Stimulated activated CD4-positive, alpha-beta T cell treated with anti-CD3 and anti-CD28 coated beads, Interleukin-1b, Interleukin-23, amount 100 ng/mL, for 48 hours (primary cell): ENCODE measurements around the gene CHMP1B.

ENCODE experiments used
- DNase-seq: peaks from one replicate; pipeline ENCODE4 v3.0.0-alpha.2; 2020

Gene CHMP1B, protein sequence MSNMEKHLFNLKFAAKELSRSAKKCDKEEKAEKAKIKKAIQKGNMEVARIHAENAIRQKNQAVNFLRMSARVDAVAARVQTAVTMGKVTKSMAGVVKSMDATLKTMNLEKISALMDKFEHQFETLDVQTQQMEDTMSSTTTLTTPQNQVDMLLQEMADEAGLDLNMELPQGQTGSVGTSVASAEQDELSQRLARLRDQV

GRCh38 chr18:11851146-11851805, at the start of gene CHMP1B:
Gene CHMP1B (plus strand): TSS chr18:11851413. CDS start chr18:11851512, 99 bp downstream.
- DNase-seq: peak; percentile 97

DNA sequence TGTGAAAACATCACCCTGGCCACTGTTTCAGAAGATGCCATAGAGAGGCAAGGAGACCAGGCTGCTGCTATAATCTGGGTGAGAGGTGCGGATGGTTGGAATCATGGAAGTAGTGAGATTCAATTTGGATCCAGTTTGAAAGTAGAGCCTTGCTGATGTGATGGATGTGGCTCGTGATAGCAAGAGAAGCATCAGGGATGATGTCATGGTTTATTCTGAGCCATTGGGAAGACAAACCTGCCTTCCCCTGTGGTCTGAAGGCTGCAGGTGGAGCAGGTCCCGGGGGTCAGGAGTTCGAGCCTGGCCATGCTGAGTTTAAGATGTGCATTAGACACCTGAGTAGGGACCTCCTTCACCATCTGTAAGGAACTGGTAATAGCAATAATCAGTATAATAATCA, 49.6 kb upstream of the CHMP1B start:
- no peak for DNase-seq

GRCh38 chr18:11802158-11802557, 49.1 kb upstream of the CHMP1B start:
- DNase-seq: no peak

GRCh38 chr18:11802586-11802985, 48.6 kb upstream of the CHMP1B start:
- DNase-seq: no peak

DNA sequence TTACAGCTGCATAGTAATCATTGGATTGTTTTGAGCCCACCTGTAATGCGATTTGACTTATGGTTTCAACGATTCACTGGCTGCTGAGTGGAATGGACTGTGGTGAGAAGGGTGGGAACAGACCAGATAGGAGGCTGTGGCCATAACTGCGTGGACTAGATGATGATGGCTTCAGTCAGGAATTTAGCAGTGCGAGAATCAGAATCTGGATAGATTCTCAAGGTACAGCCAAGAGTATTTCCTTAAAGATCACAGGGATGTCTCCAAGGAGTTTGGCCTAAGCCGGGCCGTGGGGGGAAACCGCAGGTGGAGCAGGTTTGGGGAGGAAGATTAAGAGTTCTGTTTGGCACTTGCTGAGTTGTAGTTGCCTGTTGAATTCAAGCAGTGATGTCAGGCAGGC, 44.0 kb upstream of the CHMP1B start:
- no peak for DNase-seq

GRCh38 chr18:11808001-11808855, 43.0 kb upstream of the CHMP1B start:
- no peak for DNase-seq

- DNase-seq: no peak
Measured at GRCh38 chr18:11809895-11810294, 41.3 kb upstream of the CHMP1B start.

GRCh38 chr18:11810379-11810778, 40.8 kb upstream of the CHMP1B start:
- DNase-seq: no peak

DNA sequence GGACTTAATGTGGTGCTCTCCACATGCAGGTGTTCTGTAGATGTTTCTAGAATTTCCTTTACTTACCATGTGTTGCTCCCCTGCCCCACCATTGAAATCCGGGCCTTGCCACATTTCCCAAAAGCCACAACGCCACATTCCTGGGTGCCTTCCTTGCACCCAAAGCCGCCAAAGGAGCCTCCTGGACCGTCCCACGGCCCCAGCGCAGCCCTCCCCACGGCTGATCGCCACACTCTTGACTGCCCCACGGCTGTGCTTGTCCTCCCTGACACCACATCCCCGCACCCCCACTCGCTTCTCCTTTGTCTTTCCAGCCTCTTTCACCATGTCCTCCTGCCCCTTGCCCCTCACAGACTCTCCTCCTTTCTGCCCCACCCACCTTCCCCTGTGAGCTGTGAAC, 40.2 kb upstream of the CHMP1B start:
- no peak for DNase-seq

DNA sequence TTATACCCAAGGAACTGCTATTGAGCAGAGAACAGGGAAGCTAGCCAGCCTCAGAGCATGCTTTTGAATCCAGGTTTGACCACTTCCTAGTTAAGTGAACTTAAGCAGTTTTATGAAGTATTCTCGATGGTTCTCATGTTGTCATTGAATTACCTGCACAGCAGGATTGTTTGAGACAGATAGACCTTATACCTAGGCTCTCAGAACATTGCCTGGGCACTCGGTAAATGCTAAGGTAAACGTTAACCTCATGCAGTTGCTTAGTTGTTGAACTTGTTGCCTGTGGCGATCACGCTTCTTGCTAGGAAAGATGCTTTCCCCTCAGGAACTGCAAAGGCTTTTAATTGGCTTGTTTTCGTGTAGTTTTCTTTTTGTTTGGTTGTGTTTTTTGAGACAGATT, 34.0 kb upstream of the CHMP1B start:
- no peak for DNase-seq

DNA sequence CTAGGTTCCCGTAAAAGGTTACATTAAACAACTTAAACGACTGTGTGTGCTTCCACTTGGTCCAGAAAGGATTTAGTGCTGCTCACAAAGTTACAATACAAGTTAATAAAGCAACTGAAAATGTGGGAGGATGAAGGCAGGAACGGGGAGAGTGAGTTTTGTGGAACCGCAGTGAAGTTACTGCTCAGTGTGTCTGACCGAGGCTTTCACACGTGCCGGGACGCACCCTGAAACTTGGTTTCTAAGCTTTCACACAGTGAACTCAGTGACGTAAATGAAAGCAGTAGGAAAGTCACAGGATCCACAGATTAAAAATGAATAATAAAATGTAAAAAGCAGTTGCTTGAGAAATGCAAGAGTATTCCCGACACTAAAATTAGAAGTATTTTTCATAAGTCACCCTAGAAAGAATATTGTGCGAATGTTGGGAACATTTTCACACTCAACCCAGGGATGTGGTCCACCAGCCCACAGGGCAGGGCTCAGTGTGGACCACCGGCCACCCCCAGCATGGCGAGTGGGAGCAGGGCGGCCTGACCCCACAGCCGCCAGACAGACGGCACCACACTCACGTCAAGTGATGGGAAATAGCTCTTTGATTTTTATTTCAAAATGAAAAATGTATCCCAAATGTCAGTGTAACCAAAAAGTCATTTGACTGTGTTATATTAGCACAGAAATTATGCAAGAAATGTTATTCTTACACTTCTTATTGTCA, 32.6 kb upstream of the CHMP1B start:
- DNase-seq: no peak

DNA sequence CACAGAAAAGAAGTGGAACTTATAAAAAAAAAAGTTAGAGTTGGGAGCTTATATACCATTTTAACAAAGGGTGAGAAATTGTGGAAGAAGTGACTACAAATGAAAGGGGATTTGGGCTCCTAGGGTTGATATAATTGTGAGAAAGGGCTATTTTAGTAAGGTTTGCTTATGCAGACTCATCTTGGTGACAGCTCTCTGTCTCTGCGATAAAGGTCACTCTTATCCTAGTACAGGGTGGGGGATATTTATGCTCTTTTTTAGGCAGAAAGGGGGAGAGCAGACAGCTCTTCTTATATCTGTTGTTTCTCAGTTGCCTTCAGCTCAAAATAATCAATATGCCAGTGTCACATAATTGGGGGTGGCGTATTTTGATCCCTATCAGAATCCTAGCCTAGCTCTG, 31.3 kb upstream of the CHMP1B start:
- no peak for DNase-seq

DNA sequence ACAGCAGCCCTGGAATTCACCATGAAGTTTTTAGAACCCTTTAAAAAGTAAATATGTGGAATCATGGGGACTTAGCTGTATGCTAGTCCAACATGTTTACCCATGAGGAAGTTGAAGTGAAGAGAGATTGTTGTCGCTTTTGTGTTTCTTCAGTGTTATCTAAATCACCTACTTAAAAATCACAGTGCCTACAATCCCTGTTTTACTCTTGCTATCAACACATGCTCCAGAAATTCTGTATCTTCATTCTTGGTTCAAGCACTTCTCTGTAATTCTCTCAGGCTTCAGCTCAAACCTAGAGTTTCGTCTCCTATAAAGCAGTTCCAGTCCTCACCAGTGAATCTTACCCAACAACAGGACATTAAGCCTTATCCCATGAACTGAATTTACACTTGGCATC, 30.5 kb upstream of the CHMP1B start:
- no peak for DNase-seq

GRCh38 chr18:11821208-11821607, 30.0 kb upstream of the CHMP1B start:
- no peak for DNase-seq

- DNase-seq: no peak
Measured at GRCh38 chr18:11821643-11822237, 29.5 kb upstream of the CHMP1B start.

- DNase-seq: no peak
Measured at GRCh38 chr18:11823545-11823944, 27.7 kb upstream of the CHMP1B start.

DNA sequence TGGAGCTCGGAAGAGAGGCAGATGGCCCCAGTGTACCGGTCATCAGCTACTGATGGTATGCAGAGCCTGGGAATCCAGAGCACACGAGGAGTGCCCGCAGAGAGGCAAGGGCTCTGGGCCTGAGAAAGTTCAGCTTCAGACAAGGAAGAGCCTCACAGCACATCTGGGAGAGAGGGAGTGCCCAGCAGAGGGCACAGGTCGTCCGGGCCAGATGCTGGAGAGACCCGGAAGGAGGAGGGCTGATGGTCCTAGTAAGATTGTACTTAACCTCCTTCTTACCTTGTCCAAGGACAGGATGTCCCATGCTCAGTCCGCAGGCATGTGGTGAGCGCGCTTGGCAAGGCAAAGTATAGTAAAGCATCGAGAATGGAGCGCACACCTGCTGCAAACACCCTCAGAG, 24.4 kb upstream of the CHMP1B start:
- no peak for DNase-seq

DNA sequence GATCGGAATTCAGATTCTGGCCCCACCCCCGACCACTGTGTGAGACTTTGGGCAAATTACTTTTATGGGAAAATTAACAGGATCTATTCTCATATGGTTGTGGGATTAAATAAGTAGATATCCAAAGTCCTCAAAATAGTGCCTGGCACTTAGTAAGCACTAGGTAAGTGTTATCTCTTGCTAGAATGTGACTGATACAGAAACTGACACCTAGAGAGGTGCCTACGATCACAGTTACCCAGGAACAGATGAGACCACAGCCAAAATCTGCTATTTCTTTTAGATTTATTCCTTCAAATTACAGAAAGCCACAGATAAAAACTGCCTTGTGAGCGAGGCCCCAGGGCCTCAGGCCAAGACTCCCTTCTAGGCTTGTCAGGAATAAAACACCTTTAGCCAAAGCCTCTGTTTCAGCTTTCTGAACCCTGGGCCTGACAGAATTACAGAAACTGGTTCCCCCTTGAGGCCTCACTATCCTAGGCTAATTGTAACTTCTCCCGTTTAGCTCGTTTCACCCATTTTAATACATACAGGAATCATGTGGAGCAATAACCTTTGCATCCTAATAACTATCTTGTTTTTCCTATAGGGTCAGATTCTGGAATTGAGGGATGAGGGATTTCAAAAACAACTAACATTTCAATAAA, 22.3 kb upstream of the CHMP1B start:
- DNase-seq: no peak

DNA sequence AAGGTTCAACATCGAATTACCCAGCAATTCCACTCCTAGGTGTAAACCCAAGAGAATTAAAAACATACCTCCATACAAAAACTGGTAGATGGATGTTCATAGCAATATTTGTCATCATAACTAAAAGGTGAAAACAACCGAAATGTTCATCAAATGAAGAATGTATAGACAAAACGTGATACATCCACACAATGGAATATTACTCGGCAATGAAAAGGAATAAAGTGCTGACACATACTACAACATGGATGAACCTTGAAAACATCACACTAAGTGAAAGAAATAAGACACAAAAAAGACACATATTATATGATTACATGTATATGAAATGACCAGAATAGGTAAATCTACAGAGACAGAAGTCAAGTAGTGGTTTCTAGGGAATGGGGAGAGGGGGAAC, 20.6 kb upstream of the CHMP1B start:
- no peak for DNase-seq

- DNase-seq: no peak
Measured at GRCh38 chr18:11831921-11832320, 19.3 kb upstream of the CHMP1B start.

GRCh38 chr18:11834772-11835171, 16.4 kb upstream of the CHMP1B start:
- DNase-seq: no peak

- DNase-seq: no peak
Measured at GRCh38 chr18:11839556-11839955, 11.7 kb upstream of the CHMP1B start.
